Measurements from ENCODE around the gene PPP2R3B.

GRCh38 chrX:433771-434170 is 47.1 kb upstream of the PPP2R3B start:
- TF ChIP-seq, protein P1, sequence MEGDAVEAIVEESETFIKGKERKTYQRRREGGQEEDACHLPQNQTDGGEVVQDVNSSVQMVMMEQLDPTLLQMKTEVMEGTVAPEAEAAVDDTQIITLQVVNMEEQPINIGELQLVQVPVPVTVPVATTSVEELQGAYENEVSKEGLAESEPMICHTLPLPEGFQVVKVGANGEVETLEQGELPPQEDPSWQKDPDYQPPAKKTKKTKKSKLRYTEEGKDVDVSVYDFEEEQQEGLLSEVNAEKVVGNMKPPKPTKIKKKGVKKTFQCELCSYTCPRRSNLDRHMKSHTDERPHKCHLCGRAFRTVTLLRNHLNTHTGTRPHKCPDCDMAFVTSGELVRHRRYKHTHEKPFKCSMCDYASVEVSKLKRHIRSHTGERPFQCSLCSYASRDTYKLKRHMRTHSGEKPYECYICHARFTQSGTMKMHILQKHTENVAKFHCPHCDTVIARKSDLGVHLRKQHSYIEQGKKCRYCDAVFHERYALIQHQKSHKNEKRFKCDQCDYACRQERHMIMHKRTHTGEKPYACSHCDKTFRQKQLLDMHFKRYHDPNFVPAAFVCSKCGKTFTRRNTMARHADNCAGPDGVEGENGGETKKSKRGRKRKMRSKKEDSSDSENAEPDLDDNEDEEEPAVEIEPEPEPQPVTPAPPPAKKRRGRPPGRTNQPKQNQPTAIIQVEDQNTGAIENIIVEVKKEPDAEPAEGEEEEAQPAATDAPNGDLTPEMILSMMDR (IDR thresholded peaks at IDR 0.05; ENCODE audit: low read depth, low read length) = no peak
- no peak for TF ChIP-seq EZH2phosphoT487 (IDR thresholded peaks at IDR 0.05; ENCODE audit: low read depth)
